Measurements from ENCODE around the gene ZFYVE28.

ZFYVE28 gene

GRCh38 chr4:2416564-2417225, 1.8 kb downstream of the ZFYVE28 start:
- intact Hi-C loops (cut with DNase I) = no loop called here
- peak in 23 of 42 donors; percentile 17 to 58 (median 34) for DNase-seq

- intact Hi-C loops (cut with DNase I) = no loop called here
Observed at GRCh38 chr4:2415881-2416563, 2.4 kb downstream of the ZFYVE28 start.

GRCh38 chr4:2415213-2415612, 3.2 kb downstream of the ZFYVE28 start:
- DNase-seq = no peak
- intact Hi-C loops (cut with DNase I) = no loop called here

More at GRCh38 chr4:2415881-2416563, 2.4 kb downstream of the ZFYVE28 start:
- DNase-seq = peak in 4 of 42 donors; percentile 10 to 40 (median 36)

GRCh38 chr4:2413821-2414610, 4.4 kb downstream of the ZFYVE28 start:
- no peak for DNase-seq
- intact Hi-C loops (cut with DNase I) = no loop called here

- intact Hi-C loops (cut with DNase I) = no loop called here
- peak in 41 of 42 donors; percentile 54 to 92 (median 77) for DNase-seq
Observed at GRCh38 chr4:2412885-2413716, 5.3 kb downstream of the ZFYVE28 start.

- DNase-seq = no peak
- intact Hi-C loops (cut with DNase I) = no loop called here
Observed at GRCh38 chr4:2412534-2412884, 5.9 kb downstream of the ZFYVE28 start.

- no peak for DNase-seq
- intact Hi-C loops (cut with DNase I) = no loop called here
Observed at GRCh38 chr4:2411786-2412510, 6.5 kb downstream of the ZFYVE28 start.

- no peak for DNase-seq
- intact Hi-C loops (cut with DNase I) = no loop called here
Observed at GRCh38 chr4:2409381-2409783, 9.1 kb downstream of the ZFYVE28 start.

GRCh38 chr4:2408976-2409375, 9.5 kb downstream of the ZFYVE28 start:
- intact Hi-C loops (cut with DNase I) = no loop called here
- no peak for DNase-seq

GRCh38 chr4:2408401-2408958, 10.0 kb downstream of the ZFYVE28 start:
- DNase-seq = no peak
- intact Hi-C loops (cut with DNase I) = no loop called here

- intact Hi-C loops (cut with DNase I) = no loop called here
- DNase-seq = no peak
Observed at GRCh38 chr4:2407991-2408342, 10.5 kb downstream of the ZFYVE28 start.

- peak in 35 of 42 donors; percentile 36 to 85 (median 62) for DNase-seq
- intact Hi-C loops (cut with DNase I) = no loop called here
Observed at GRCh38 chr4:2406920-2407319, 11.5 kb downstream of the ZFYVE28 start.

- DNase-seq = peak in 2 of 42 donors; percentile 48 to 54
- intact Hi-C loops (cut with DNase I) = no loop called here
Observed at GRCh38 chr4:2406406-2406805, 12.0 kb downstream of the ZFYVE28 start.

GRCh38 chr4:2402941-2403340, 15.5 kb downstream of the ZFYVE28 start:
- intact Hi-C loops (cut with DNase I) = no loop called here
- peak in 30 of 42 donors; percentile 26 to 77 (median 56) for DNase-seq

GRCh38 chr4:2402048-2402842, 16.2 kb downstream of the ZFYVE28 start:
- intact Hi-C loops (cut with DNase I) = no loop called here
- DNase-seq = peak; percentile 62 to 94 (median 80)

- intact Hi-C loops (cut with DNase I) = no loop called here
- DNase-seq = no peak
Observed at GRCh38 chr4:2401610-2401983, 16.8 kb downstream of the ZFYVE28 start.

- intact Hi-C loops (cut with DNase I) = no loop called here
- no peak for DNase-seq
Observed at GRCh38 chr4:2400841-2401609, 17.4 kb downstream of the ZFYVE28 start.
